ENCODE data around the gene ZNF576. TPM values are rescaled to one million over a fixed set of nuclear protein-coding genes. Genes with fewer than 3 reads are reported as not detected.

The ZNF576 gene
- total and polyA plus RNA-seq, 2 experiments from 2014 or later: 5.9 to 16.9 TPM

DNA sequence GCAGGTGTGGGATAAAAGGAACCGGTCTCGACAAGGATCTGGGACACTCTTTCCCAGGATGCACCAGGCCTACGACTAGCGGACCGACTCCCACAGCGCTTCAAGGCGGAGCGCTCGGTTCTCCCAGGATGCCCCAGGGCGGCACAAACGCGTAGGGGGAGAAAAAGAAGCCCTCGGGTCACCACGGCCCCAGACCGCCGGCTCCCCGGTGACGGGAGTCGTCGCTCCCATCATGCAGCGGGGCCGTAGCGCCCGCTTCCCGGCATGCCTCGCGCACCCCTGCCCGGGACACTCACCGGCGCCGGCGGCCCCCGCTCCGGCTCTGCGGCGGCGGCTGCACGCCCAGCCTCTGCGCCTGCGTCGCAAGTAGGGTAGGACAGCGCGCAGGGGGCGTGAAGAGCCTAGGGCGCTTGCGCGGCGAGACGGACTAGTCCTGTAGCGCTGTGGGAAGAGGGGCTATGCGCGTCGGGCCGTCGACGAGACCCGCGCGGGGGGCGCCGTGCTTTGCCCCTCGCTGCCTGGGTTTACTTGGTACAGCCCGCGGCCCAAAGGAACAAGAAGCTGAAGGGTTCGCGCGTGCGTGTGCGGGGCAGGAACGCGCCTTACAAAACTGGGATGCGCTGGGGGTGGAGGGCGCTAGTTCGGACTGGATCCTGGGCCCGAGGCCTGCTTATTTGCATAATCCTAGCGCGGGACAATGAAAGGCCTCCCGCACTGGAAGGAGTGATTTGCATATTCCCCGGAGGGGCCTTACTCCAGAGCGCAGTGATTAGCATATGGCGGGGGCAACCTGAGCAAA lies 23.1 kb downstream of the ZNF576 start, which contains the start of gene ZNF428:
ZNF428 (minus strand) TSS at position 368 of the 799 bp plus-strand sequence. CDS start 5,325 bp downstream, outside the sequence.
- no peaks in the 10 kb centered on the region for H3K9me2 ChIP-seq (ENCODE audit: insufficient read depth)
- peaks cover 9% of the 10 kb centered on the region for H3K4me1 ChIP-seq (ENCODE audit: insufficient read depth)
- H3K4me3 ChIP-seq: peak within 1 kb of the TSS; percentile 68
- H3K4me2 ChIP-seq: peak within 1 kb of the TSS; percentile 84
- H3K27me3 ChIP-seq (ENCODE audit: insufficient read depth): no peaks in the 10 kb centered on the region
- peak within 1 kb of the TSS; percentile 96 for H3K27ac ChIP-seq (ENCODE audit: low read depth)
- H3K27me3 Mint-ChIP-seq (ENCODE audit: insufficient read depth, low read depth, poor library complexity): peaks cover 19% of the 10 kb centered on the region
- peak; percentile 84 for ATAC-seq
- peaks cover 29% of the 10 kb centered on the region for H3K4me1 Mint-ChIP-seq
- H3K9me3 Mint-ChIP-seq: peaks cover 3% of the 10 kb centered on the region; the same call in 2 of the 3 replicates
- H3F3A ChIP-seq (replicated peaks; ENCODE audit: low read depth): peaks cover 7% of the 10 kb centered on the region
- TF ChIP-seq STAT1 (IDR thresholded peaks at IDR 0.05; ENCODE audit: unreplicated experiment): no peak
- TF ChIP-seq NANOG (IDR thresholded peaks at IDR 0.05; ENCODE audit: borderline replicate concordance): no peak
- no peak for TF ChIP-seq CTCF (conservative IDR thresholded peaks at IDR 0.05; ENCODE audit: low read depth in 2 of 2)
- TF ChIP-seq ETS1 (IDR thresholded peaks at IDR 0.05): no peak
- TF ChIP-seq, protein P1, sequence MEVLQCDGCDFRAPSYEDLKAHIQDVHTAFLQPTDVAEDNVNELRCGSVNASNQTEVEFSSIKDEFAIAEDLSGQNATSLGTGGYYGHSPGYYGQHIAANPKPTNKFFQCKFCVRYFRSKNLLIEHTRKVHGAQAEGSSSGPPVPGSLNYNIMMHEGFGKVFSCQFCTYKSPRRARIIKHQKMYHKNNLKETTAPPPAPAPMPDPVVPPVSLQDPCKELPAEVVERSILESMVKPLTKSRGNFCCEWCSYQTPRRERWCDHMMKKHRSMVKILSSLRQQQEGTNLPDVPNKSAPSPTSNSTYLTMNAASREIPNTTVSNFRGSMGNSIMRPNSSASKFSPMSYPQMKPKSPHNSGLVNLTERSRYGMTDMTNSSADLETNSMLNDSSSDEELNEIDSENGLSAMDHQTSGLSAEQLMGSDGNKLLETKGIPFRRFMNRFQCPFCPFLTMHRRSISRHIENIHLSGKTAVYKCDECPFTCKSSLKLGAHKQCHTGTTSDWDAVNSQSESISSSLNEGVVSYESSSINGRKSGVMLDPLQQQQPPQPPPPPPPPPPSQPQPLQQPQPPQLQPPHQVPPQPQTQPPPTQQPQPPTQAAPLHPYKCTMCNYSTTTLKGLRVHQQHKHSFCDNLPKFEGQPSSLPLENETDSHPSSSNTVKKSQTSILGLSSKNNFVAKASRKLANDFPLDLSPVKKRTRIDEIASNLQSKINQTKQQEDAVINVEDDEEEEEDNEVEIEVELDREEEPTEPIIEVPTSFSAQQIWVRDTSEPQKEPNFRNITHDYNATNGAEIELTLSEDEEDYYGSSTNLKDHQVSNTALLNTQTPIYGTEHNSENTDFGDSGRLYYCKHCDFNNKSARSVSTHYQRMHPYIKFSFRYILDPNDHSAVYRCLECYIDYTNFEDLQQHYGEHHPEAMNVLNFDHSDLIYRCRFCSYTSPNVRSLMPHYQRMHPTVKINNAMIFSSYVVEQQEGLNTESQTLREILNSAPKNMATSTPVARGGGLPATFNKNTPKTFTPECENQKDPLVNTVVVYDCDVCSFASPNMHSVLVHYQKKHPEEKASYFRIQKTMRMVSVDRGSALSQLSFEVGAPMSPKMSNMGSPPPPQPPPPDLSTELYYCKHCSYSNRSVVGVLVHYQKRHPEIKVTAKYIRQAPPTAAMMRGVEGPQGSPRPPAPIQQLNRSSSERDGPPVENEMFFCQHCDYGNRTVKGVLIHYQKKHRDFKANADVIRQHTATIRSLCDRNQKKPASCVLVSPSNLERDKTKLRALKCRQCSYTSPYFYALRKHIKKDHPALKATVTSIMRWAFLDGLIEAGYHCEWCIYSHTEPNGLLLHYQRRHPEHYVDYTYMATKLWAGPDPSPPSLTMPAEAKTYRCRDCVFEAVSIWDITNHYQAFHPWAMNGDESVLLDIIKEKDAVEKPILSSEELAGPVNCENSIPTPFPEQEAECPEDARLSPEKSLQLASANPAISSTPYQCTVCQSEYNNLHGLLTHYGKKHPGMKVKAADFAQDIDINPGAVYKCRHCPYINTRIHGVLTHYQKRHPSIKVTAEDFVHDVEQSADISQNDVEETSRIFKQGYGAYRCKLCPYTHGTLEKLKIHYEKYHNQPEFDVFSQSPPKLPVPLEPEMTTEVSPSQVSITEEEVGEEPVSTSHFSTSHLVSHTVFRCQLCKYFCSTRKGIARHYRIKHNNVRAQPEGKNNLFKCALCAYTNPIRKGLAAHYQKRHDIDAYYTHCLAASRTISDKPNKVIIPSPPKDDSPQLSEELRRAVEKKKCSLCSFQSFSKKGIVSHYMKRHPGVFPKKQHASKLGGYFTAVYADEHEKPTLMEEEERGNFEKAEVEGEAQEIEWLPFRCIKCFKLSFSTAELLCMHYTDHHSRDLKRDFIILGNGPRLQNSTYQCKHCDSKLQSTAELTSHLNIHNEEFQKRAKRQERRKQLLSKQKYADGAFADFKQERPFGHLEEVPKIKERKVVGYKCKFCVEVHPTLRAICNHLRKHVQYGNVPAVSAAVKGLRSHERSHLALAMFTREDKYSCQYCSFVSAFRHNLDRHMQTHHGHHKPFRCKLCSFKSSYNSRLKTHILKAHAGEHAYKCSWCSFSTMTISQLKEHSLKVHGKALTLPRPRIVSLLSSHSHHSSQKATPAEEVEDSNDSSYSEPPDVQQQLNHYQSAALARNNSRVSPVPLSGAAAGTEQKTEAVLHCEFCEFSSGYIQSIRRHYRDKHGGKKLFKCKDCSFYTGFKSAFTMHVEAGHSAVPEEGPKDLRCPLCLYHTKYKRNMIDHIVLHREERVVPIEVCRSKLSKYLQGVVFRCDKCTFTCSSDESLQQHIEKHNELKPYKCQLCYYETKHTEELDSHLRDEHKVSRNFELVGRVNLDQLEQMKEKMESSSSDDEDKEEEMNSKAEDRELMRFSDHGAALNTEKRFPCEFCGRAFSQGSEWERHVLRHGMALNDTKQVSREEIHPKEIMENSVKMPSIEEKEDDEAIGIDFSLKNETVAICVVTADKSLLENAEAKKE (CRISPR knock-in tag; IDR thresholded peaks at IDR 0.05): no peak
- 0 out of 2 replicates have a peak, but pooled peaks have one; percentile 1 for TF ChIP-seq CREB1 (CRISPR knock-in tag; IDR thresholded peaks at IDR 0.05; ENCODE audit: low read depth)
- TF ChIP-seq EZH2 (IDR thresholded peaks at IDR 0.05; ENCODE audit: low read depth, unreplicated experiment): no peak
- TF ChIP-seq JUNB (IDR thresholded peaks at IDR 0.05; ENCODE audit: unreplicated experiment): no peak
- peak; percentile 60 for TF ChIP-seq POLR2AphosphoS5 (IDR thresholded peaks at IDR 0.05; ENCODE audit: low read depth)
- no peak for TF ChIP-seq ZNF331 (CRISPR knock-in tag; IDR thresholded peaks at IDR 0.05; ENCODE audit: low read depth)
- peak within 1 kb of the TSS; percentile 99 for H3K27ac Mint-ChIP-seq
- peak; percentile 97 for DNase-seq (ENCODE audit: low spot score)
- no peaks in the 10 kb centered on the region; the same call in none of the 2 replicates for H4K20me1 ChIP-seq (replicated peaks; ENCODE audit: insufficient read depth)
- H3K36me3 ChIP-seq (ENCODE audit: insufficient read depth): no peaks in the 10 kb centered on the region
- H3K4me3 Mint-ChIP-seq: peak within 1 kb of the TSS; percentile 88
- peak within 1 kb of the TSS; percentile 88 for H2AFZ ChIP-seq
- peaks cover 24% of the 10 kb centered on the region; the same call in 1 of the 2 replicates for H3K79me2 ChIP-seq (replicated peaks; ENCODE audit: insufficient read depth)
- peaks cover 9% of the 10 kb centered on the region for H3K36me3 Mint-ChIP-seq (ENCODE audit: low read depth)

Data from GM23338 (cell line).